Measurements from ENCODE around the gene IL4. TPM values are rescaled to one million over a fixed set of nuclear protein-coding genes. Genes with fewer than 3 reads are reported as not detected.

IL4 gene
- total RNA-seq, 2 experiments from 2014 or later: 2.0 to 2.5 TPM

- CTCF ChIA-PET: interaction anchor here (0.6 kb wide), 1 partner anchor 13 kb away, joined by 3 read pairs; no protein-coding TSS in a partner anchor
- POLR2A ChIA-PET: no interaction called here
Measured at GRCh38 chr5:132668706-132669454, 4.9 kb upstream of the IL4 start.

GRCh38 chr5:132669455-132669820, 4.4 kb upstream of the IL4 start:
- ChIA-PET POLR2A (no interaction called here), CTCF (interaction anchor here (0.6 to 1.5 kb wide), 2 partner anchors 12 to 151 kb away, joined by 3 to 6 read pairs; no protein-coding TSS in a partner anchor)

- POLR2A ChIA-PET: no interaction called here
- CTCF ChIA-PET: interaction anchor here (1.5 kb wide), 1 partner anchor 150 kb away, joined by 6 read pairs; no protein-coding TSS in a partner anchor
Measured at GRCh38 chr5:132669966-132670882, 3.6 kb upstream of the IL4 start.

- ChIA-PET POLR2A (no interaction called here), CTCF (interaction anchor here (1.5 kb wide), 1 partner anchor 150 kb away, joined by 6 read pairs; no protein-coding TSS in a partner anchor)
Measured at GRCh38 chr5:132671000-132671399, 2.8 kb upstream of the IL4 start.

GRCh38 chr5:132673488-132673887, 301 bp upstream of the IL4 start:
- ChIA-PET CTCF (interaction anchor here (2.5 kb wide), 1 partner anchor 32 kb away, joined by 9 read pairs; no protein-coding TSS in a partner anchor), POLR2A (no interaction called here)

GRCh38 chr5:132674671-132675506, 1.1 kb downstream of the IL4 start:
- POLR2A ChIA-PET: interaction anchor here (0.6 to 1.1 kb wide), 4 partner anchors 12 to 63 kb away, joined by 3 to 4 read pairs (median 3); partner anchors contain the start of genes IL13 and KIF3A
- CTCF ChIA-PET: interaction anchor here (0.7 to 2.5 kb wide), 2 partner anchors 13 to 33 kb away, joined by 3 to 9 read pairs; no protein-coding TSS in a partner anchor

- CTCF ChIA-PET: no interaction called here
- POLR2A ChIA-PET: no interaction called here
Measured at GRCh38 chr5:132675936-132676689, 2.3 kb downstream of the IL4 start.

GRCh38 chr5:132677191-132677590, 3.4 kb downstream of the IL4 start:
- ChIA-PET CTCF (no interaction called here), POLR2A (no interaction called here)

GRCh38 chr5:132677682-132678400, 4.1 kb downstream of the IL4 start:
- ChIA-PET CTCF (no interaction called here), POLR2A (no interaction called here)

GRCh38 chr5:132678735-132679134, 4.9 kb downstream of the IL4 start:
- ChIA-PET POLR2A (no interaction called here), CTCF (no interaction called here)

- ChIA-PET CTCF (no interaction called here), POLR2A (no interaction called here)
Measured at GRCh38 chr5:132679166-132679565, 5.4 kb downstream of the IL4 start.

- ChIA-PET CTCF (no interaction called here), POLR2A (no interaction called here)
Measured at GRCh38 chr5:132679717-132680380, 6.1 kb downstream of the IL4 start.

- CTCF ChIA-PET: interaction anchor here (0.8 kb wide), 1 partner anchor 12 kb away, joined by 3 read pairs; no protein-coding TSS in a partner anchor
- POLR2A ChIA-PET: no interaction called here
Measured at GRCh38 chr5:132680780-132681475, 7.1 kb downstream of the IL4 start.

- ChIA-PET CTCF (interaction anchor here (0.8 kb wide), 1 partner anchor 12 kb away, joined by 3 read pairs; no protein-coding TSS in a partner anchor), POLR2A (no interaction called here)
Measured at GRCh38 chr5:132681476-132681831, 7.7 kb downstream of the IL4 start.

GRCh38 chr5:132681983-132682382, 8.2 kb downstream of the IL4 start:
- ChIA-PET POLR2A (no interaction called here), CTCF (interaction anchor here (0.8 kb wide), 1 partner anchor 13 kb away, joined by 3 read pairs; no protein-coding TSS in a partner anchor)

GRCh38 chr5:132684491-132684890, 10.7 kb downstream of the IL4 start:
- POLR2A ChIA-PET: no interaction called here
- CTCF ChIA-PET: no interaction called here

All from activated CD8-positive, alpha-beta memory T cell treated with anti-CD3 and anti-CD28 coated beads for 36 hours (primary cell).